CD14-positive monocyte (primary cell): ENCODE results near the gene MAN1C1. TPM values are rescaled to one million over a fixed set of nuclear protein-coding genes. Genes with fewer than 3 reads are reported as not detected.

Experiments used
- DNase-seq, 3 donors: peaks; one replicate each; pipeline ENCODE4 v3.0.0-alpha.2; 2011 to 2022
- H2AFZ ChIP-seq: 2 replicates; pipeline ENCODE4 v1.6.0; 2012; ENCODE audit warnings: mild to moderate bottlenecking, low read depth, low read length, inconsistent platforms; ENCODE audit not compliant: insufficient read depth, poor library complexity, severe bottlenecking
- H3K27ac ChIP-seq, 2 donors: 1 replicate in 1 of 2; 2 replicates in 1 of 2; pipeline ENCODE4 v1.5.1; 2012 to 2013; ENCODE audit warnings: low read length in 2 of 2, control low read depth in 1 of 2, inconsistent platforms in 1 of 2, low read depth in 1 of 2, mild to moderate bottlenecking in 1 of 2
- H3K27me3 ChIP-seq, 2 donors: one replicate each; pipeline versions ENCODE4 v1.6.0 to v1.6.1; 2011 to 2013; ENCODE audit warnings: low read length in 2 of 2; ENCODE audit not compliant: control insufficient read depth in 2 of 2, insufficient read depth in 2 of 2
- H3K36me3 ChIP-seq, 2 donors: replicated peaks in 1 of 2; 1 replicate in 1 of 2; 2 replicates in 1 of 2; pipeline versions ENCODE4 v1.5.1 to v1.6.1; 2012 to 2013; ENCODE audit warnings: low read length in 2 of 2, control low read depth in 1 of 2, inconsistent platforms in 1 of 2, mild to moderate bottlenecking in 1 of 2; ENCODE audit not compliant: insufficient read depth in 2 of 2, control insufficient read depth in 1 of 2
- H3K4me1 ChIP-seq, 2 donors: 1 replicate in 1 of 2; 2 replicates in 1 of 2; pipeline versions ENCODE4 v1.5.1 to v1.6.1; 2012 to 2013; ENCODE audit warnings: low read length in 2 of 2, control low read depth in 1 of 2, inconsistent platforms in 1 of 2, mild to moderate bottlenecking in 1 of 2, moderate library complexity in 1 of 2; ENCODE audit not compliant: insufficient read depth in 2 of 2, control insufficient read depth in 1 of 2
- H3K4me2 ChIP-seq: replicated peaks from 2 replicates; pipeline ENCODE3; 2012; ENCODE audit warnings: low read length, moderate library complexity, mild to moderate bottlenecking; ENCODE audit not compliant: poor library complexity, severe bottlenecking; ENCODE audit errors: extremely low read depth
- H3K4me3 ChIP-seq, 3 experiments: fragments of 200-600 bp in 1 of 3; sonication (generic) in 1 of 3; replicated peaks in 1 of 3; 1 replicate in 2 of 3; 2 replicates in 1 of 3; pipeline ENCODE4 v1.5.1; 2011 to 2013; ENCODE audit warnings: low read length in 3 of 3, mild to moderate bottlenecking in 3 of 3, control low read depth in 2 of 3, low read depth in 2 of 3, inconsistent platforms in 1 of 3, moderate library complexity in 1 of 3
- H3K79me2 ChIP-seq: 2 replicates; pipeline ENCODE4 v1.6.0; 2012; ENCODE audit warnings: mild to moderate bottlenecking, control low read depth, inconsistent platforms, low read length, moderate library complexity; ENCODE audit not compliant: insufficient read depth
- H3K9ac ChIP-seq: 2 replicates; pipeline ENCODE4 v1.6.0; 2017; ENCODE audit warnings: low read length, mild to moderate bottlenecking; ENCODE audit not compliant: insufficient read depth, poor library complexity, severe bottlenecking
- H3K9me3 ChIP-seq, 2 donors: replicated peaks in 1 of 2; 1 replicate in 1 of 2; 2 replicates in 1 of 2; pipeline versions ENCODE4 v1.5.1 to v1.6.1; 2012 to 2013; ENCODE audit warnings: low read length in 2 of 2, control low read depth in 1 of 2; ENCODE audit not compliant: control insufficient read depth in 1 of 2, insufficient read depth in 1 of 2
- H4K20me1 ChIP-seq: 2 replicates; pipeline ENCODE4 v1.6.0; 2012; ENCODE audit warnings: mild to moderate bottlenecking, low read length, control low read depth, moderate library complexity; ENCODE audit not compliant: insufficient read depth
- H3K27ac Mint-ChIP-seq, 7 donors: one replicate each; pipeline ENCODE4 v1.8.0; 2020; ENCODE audit warnings: mild to moderate bottlenecking in 7 of 7, mixed read lengths in 7 of 7, moderate library complexity in 6 of 7, inconsistent platforms in 2 of 7
- H3K27me3 Mint-ChIP-seq, 3 donors: one replicate each; pipeline ENCODE4 v1.8.0; 2021 to 2022; ENCODE audit warnings: low read depth in 3 of 3, mild to moderate bottlenecking in 3 of 3, mixed read lengths in 3 of 3, moderate library complexity in 3 of 3, inconsistent platforms in 1 of 3
- H3K36me3 Mint-ChIP-seq, 2 donors: one replicate each; pipeline ENCODE4 v1.8.0; 2020; ENCODE audit warnings: mixed read lengths in 2 of 2, inconsistent platforms in 1 of 2, mild to moderate bottlenecking in 1 of 2
- H3K4me1 Mint-ChIP-seq: one replicate; pipeline ENCODE4 v1.8.0; 2020; ENCODE audit warnings: mild to moderate bottlenecking, mixed read lengths
- H3K4me3 Mint-ChIP-seq, 2 donors: one replicate each; pipeline ENCODE4 v1.8.0; 2020; ENCODE audit warnings: mild to moderate bottlenecking in 2 of 2, mixed read lengths in 2 of 2, moderate library complexity in 1 of 2
- H3K9me3 Mint-ChIP-seq, 7 donors: one replicate each; pipeline ENCODE4 v1.8.0; 2020 to 2022; ENCODE audit warnings: mixed read lengths in 7 of 7, mild to moderate bottlenecking in 6 of 7, moderate library complexity in 6 of 7, inconsistent platforms in 2 of 7
- WGBS: methylation state at CpG from one replicate; pipeline ENCODE4 v1.1.5; 2013; ENCODE audit warnings: missing lambda C conversion rate; ENCODE audit not compliant: insufficient coverage; 5-methylcytosine and 5-hydroxymethylcytosine counted together
- intact Hi-C, 2 donors: fragments of 100-400 bp; cut with micrococcal nuclease; formaldehyde crosslinking; loops; one replicate each; pipeline versions ENCODE4 v1.15.0 to v1.15.1; 2023
- polyA plus RNA-seq, 3 donors: library from polyadenylated mRNA; depleted of rRNA in 1 of 3; unstranded in 2 of 3; stranded (reverse) in 1 of 3; fragments of 300-500 nt in 2 of 3; fragments of >200 nt in 1 of 3; fragmentation: Illumina TruSeq in 2 of 3; gene quantifications; 1 replicate in 2 of 3; 2 replicates in 1 of 3; pipeline ENCODE4 v1.2.3, GENCODE V29; 2012 to 2021
- TF ChIP-seq, protein P1 (sequence below): fragments of 200-600 bp; IDR thresholded peaks from one replicate; pipeline ENCODE4 v1.8.0; 2022; ENCODE audit warnings: antibody characterized with exemption, mild to moderate bottlenecking

Gene MAN1C1
- polyA plus RNA-seq, 3 donors, result 1.2 to 7.2 (median 1.7) TPM

DNA sequence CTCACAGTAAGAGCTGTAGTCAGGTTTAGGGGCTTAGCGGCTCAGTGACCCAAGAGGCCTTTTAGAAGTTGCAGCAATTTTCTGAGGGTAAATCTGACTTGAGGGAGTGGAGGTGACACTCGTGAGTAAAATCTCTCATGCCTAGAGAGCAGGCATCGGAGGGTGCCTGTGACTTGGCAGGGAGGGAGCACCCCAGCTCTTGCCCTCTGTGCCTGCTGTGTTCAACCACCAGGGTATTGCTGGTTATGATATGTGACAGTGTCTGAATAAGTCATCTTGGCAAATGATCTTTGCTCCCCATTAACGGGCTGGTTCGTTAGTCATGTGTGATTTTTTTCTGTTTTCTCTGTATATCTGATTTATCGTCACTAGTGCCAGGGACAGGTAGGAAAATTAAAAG lies 5.9 kb downstream of the MAN1C1 start:
- Mint-ChIP-seq H3K27me3 (peaks cover 7 to 23% (median 8%) of the 10 kb centered on the region in 3 donors), H3K4me3 (no peak overlapping the region), H3K9me3 (peaks cover 0 to 6% (median 3%) of the 10 kb centered on the region in 7 donors), H3K4me1 (peaks cover 44% of the 10 kb centered on the region), H3K36me3 (peaks cover 23 to 34% of the 10 kb centered on the region in 2 donors), H3K27ac (no peak overlapping the region)
- no peaks in the 10 kb centered on the region for H3K9me3 ChIP-seq
- H3K9ac ChIP-seq, result no peak overlapping the region
- H3K27ac ChIP-seq, result no peak overlapping the region
- intact Hi-C loops, result no loop called here
- TF ChIP-seq, protein P1, sequence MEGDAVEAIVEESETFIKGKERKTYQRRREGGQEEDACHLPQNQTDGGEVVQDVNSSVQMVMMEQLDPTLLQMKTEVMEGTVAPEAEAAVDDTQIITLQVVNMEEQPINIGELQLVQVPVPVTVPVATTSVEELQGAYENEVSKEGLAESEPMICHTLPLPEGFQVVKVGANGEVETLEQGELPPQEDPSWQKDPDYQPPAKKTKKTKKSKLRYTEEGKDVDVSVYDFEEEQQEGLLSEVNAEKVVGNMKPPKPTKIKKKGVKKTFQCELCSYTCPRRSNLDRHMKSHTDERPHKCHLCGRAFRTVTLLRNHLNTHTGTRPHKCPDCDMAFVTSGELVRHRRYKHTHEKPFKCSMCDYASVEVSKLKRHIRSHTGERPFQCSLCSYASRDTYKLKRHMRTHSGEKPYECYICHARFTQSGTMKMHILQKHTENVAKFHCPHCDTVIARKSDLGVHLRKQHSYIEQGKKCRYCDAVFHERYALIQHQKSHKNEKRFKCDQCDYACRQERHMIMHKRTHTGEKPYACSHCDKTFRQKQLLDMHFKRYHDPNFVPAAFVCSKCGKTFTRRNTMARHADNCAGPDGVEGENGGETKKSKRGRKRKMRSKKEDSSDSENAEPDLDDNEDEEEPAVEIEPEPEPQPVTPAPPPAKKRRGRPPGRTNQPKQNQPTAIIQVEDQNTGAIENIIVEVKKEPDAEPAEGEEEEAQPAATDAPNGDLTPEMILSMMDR, result no peak
- H3K4me1 ChIP-seq, result peaks cover 30 to 39% of the 10 kb centered on the region in 2 donors
- H2AFZ ChIP-seq, result no peak overlapping the region
- peaks cover 0 to 3% of the 10 kb centered on the region in 2 donors for H3K27me3 ChIP-seq
- no peak overlapping the region for H3K4me2 ChIP-seq
- 94% methylated on average over 5 of the region's 6 CpGs for WGBS
- peaks cover 4% of the 10 kb centered on the region for H3K79me2 ChIP-seq
- no peaks in the 10 kb centered on the region for H3K36me3 ChIP-seq
- no peak overlapping the region for H3K4me3 ChIP-seq
- no peak for DNase-seq
- peaks cover 65% of the 10 kb centered on the region for H4K20me1 ChIP-seq

DNA sequence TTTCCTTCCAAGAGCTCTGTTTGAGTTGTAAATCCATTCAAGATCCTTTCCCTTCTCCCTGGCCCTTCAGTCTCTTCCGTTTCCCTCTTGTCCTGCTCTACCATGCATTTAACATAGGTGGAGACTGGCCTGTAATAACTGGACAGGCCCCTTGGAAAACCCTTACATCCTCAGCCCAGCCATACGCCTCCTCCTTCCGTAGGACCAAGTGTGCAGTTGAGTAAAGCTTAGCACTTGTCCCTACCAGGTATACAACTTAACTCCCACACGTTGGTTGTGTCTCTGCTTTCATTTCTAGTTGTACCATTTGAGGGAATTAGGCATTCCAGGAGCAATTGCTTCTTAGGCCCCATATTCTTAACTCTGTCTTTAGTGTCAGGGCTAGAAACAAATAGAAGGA lies 6.4 kb downstream of the MAN1C1 start:
- Mint-ChIP-seq H3K4me3 (no peak overlapping the region), H3K27me3 (peaks cover 7 to 23% (median 8%) of the 10 kb centered on the region in 3 donors), H3K27ac (no peak overlapping the region), H3K4me1 (peaks cover 44% of the 10 kb centered on the region), H3K36me3 (peaks cover 23 to 34% of the 10 kb centered on the region in 2 donors), H3K9me3 (peaks cover 0 to 6% (median 3%) of the 10 kb centered on the region in 7 donors)
- H2AFZ ChIP-seq, result no peak overlapping the region
- H3K36me3 ChIP-seq, result no peaks in the 10 kb centered on the region
- no peak overlapping the region for H3K27ac ChIP-seq
- peaks cover 4% of the 10 kb centered on the region for H3K79me2 ChIP-seq
- TF ChIP-seq, protein P1, result no peak
- H3K9ac ChIP-seq, result no peak overlapping the region
- H3K4me3 ChIP-seq, result no peak overlapping the region
- DNase-seq, result no peak
- H3K4me1 ChIP-seq, result peaks cover 29 to 34% of the 10 kb centered on the region in 2 donors
- H3K4me2 ChIP-seq, result no peak overlapping the region
- WGBS, result no CpG with 5 or more reads among the region's 4 CpGs
- peaks cover 65% of the 10 kb centered on the region for H4K20me1 ChIP-seq
- H3K9me3 ChIP-seq, result no peaks in the 10 kb centered on the region
- H3K27me3 ChIP-seq, result peaks cover 0 to 3% of the 10 kb centered on the region in 2 donors
- intact Hi-C loops, result no loop called here
